HepG2 (cell line): ENCODE results near the gene ZFPL1. TPM values are rescaled to one million over a fixed set of nuclear protein-coding genes. Genes with fewer than 3 reads are reported as not detected.

Source experiments
- AKNA ChIP-seq: sonication (generic); formaldehyde crosslinking; IDR thresholded peaks from 2 replicates; pipeline ENCODE4 v1.4.0; 2020; ENCODE audit warnings: missing genetic modification reagents, borderline replicate concordance
- ARID4A ChIP-seq: sonication (generic); formaldehyde crosslinking; IDR thresholded peaks from 2 replicates; pipeline ENCODE4 v1.5.0; 2020; ENCODE audit warnings: mild to moderate bottlenecking, missing genetic modification reagents, borderline replicate concordance
- EHMT2 ChIP-seq: fragments of 200-600 bp; sonication (generic); IDR thresholded peaks from 2 replicates; pipeline ENCODE4 v1.7.0; 2017; ENCODE audit warnings: antibody characterized with exemption, low read depth, low read length, borderline replicate concordance
- FIP1L1 ChIP-seq: fragments of 200-400 bp; formaldehyde crosslinking; IDR thresholded peaks from 2 replicates; pipeline ENCODE4 v1.6.1; 2018; ENCODE audit warnings: low read depth, mild to moderate bottlenecking, low read length, moderate library complexity, borderline replicate concordance; ENCODE audit not compliant: insufficient read depth
- FOXA1 ChIP-seq, 2 experiments: fragments of 450-650 bp in 1 of 2; sonication (generic) in 1 of 2; formaldehyde crosslinking in 1 of 2; IDR thresholded peaks; 2 replicates each; pipeline versions ENCODE4 v1.4.0 to v1.6.1; 2016 to 2020; ENCODE audit warnings: missing genetic modification reagents in 1 of 2
- FOXA3 ChIP-seq: IDR thresholded peaks from 2 replicates; pipeline ENCODE4 v1.6.1; 2016; ENCODE audit warnings: missing genetic modification reagents, missing compliant biosample characterization
- FOXO4 ChIP-seq: sonication (generic); formaldehyde crosslinking; conservative IDR thresholded peaks from 2 replicates; pipeline ENCODE4 v1.8.1; 2023; ENCODE audit warnings: missing genetic modification reagents
- HNRNPUL1 ChIP-seq: fragments of 200-400 bp; formaldehyde crosslinking; IDR thresholded peaks from 2 replicates; pipeline ENCODE4 v1.6.1; 2017; ENCODE audit warnings: low read depth, mild to moderate bottlenecking, low read length, moderate library complexity
- MATR3 ChIP-seq: sonication (generic); formaldehyde crosslinking; IDR thresholded peaks from 2 replicates; pipeline ENCODE4 v1.4.0; 2020; ENCODE audit warnings: missing genetic modification reagents
- ZFY ChIP-seq: sonication (generic); formaldehyde crosslinking; IDR thresholded peaks from 2 replicates; pipeline ENCODE4 v1.4.0; 2020; ENCODE audit warnings: missing genetic modification reagents
- ZNF138 ChIP-seq: sonication (generic); formaldehyde crosslinking; IDR thresholded peaks from 2 replicates; pipeline ENCODE4 v1.5.0; 2020; ENCODE audit warnings: mild to moderate bottlenecking, low read depth, missing genetic modification reagents
- ZNF296 ChIP-seq: sonication (generic); formaldehyde crosslinking; conservative IDR thresholded peaks from 2 replicates; pipeline ENCODE4 v1.5.0; 2020; ENCODE audit warnings: mild to moderate bottlenecking, missing genetic modification reagents
- ZNF326 ChIP-seq: sonication (generic); formaldehyde crosslinking; IDR thresholded peaks from 2 replicates; pipeline ENCODE4 v1.4.0; 2020; ENCODE audit warnings: missing genetic modification reagents, borderline replicate concordance
- ZNF550 ChIP-seq: sonication (generic); formaldehyde crosslinking; IDR thresholded peaks from 2 replicates; pipeline ENCODE4 v1.4.0; 2020; ENCODE audit warnings: mild to moderate bottlenecking, missing genetic modification reagents, borderline replicate concordance
- polyA plus RNA-seq, 8 experiments: library from polyadenylated mRNA; depleted of rRNA in 3 of 8; stranded (reverse) in 7 of 8; unstranded in 1 of 8; fragments of >200 nt; fragmentation: Illumina TruSeq in 4 of 8; extraction: Trizol in 4 of 8; gene quantifications; 2 replicates each; pipeline versions ENCODE4 v1.2.1 to v1.2.3, GENCODE V29; 2011 to 2016; ENCODE audit warnings: low read depth in 4 of 8, missing spikeins in 1 of 8, mixed read lengths in 1 of 8; ENCODE audit not compliant: insufficient read depth in 1 of 8
- total RNA-seq, 5 experiments: library from RNA; depleted of rRNA; stranded (reverse); fragments of >200 nt; fragmentation: Illumina TruSeq; extraction: Trizol; gene quantifications; 2 replicates each; pipeline ENCODE4 v1.2.3, GENCODE V29; 2016; ENCODE audit warnings: low read depth in 1 of 5
- TF ChIP-seq, protein P1 (sequence below): sonication (generic); formaldehyde crosslinking; IDR thresholded peaks from 2 replicates; pipeline ENCODE4 v1.4.0; 2020; ENCODE audit warnings: mild to moderate bottlenecking, missing genetic modification reagents

Gene ZFPL1
- total and polyA plus RNA-seq, 2 of the 13 experiments (the other 11 are each of a cell fraction or from before 2014, with no cell fraction given): 32.2 to 56.0 TPM

GRCh38 chr11:65059959-65060824 is 23.8 kb upstream of the ZFPL1 start (continued):
- no peak for TF ChIP-seq HNRNPUL1
- TF ChIP-seq EHMT2: no peak
- TF ChIP-seq ZNF138 (CRISPR knock-in tag): no peak
- no peak for TF ChIP-seq AKNA
- TF ChIP-seq ZNF326 (CRISPR knock-in tag): no peak
- no peak for TF ChIP-seq ZFY (CRISPR knock-in tag)
- no peak for TF ChIP-seq ZNF296
- 0 out of 2 replicates have a peak, but pooled peaks have one; percentile 51 for TF ChIP-seq FOXO4 (CRISPR knock-in tag)
- TF ChIP-seq ZNF550 (CRISPR knock-in tag): 0 out of 2 replicates have a peak, but pooled peaks have one; percentile 38
- no peak for TF ChIP-seq MATR3
- no peak for TF ChIP-seq ARID4A
- TF ChIP-seq, protein P1, sequence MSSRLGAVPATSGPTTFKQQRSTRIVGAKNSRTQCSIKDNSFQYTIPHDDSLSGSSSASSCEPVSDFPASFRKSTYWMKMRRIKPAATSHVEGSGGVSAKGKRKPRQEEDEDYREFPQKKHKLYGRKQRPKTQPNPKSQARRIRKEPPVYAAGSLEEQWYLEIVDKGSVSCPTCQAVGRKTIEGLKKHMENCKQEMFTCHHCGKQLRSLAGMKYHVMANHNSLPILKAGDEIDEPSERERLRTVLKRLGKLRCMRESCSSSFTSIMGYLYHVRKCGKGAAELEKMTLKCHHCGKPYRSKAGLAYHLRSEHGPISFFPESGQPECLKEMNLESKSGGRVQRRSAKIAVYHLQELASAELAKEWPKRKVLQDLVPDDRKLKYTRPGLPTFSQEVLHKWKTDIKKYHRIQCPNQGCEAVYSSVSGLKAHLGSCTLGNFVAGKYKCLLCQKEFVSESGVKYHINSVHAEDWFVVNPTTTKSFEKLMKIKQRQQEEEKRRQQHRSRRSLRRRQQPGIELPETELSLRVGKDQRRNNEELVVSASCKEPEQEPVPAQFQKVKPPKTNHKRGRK (CRISPR knock-in tag): no peak
- no peak for TF ChIP-seq FOXA1 (IDR thresholded peaks at IDR 0.05)
- TF ChIP-seq FOXA1 (CRISPR knock-in tag; IDR thresholded peaks at IDR 0.05): no peak
- peak; percentile 17; the same call in 1 of the 2 replicates for TF ChIP-seq FOXA3 (CRISPR knock-in tag)
- TF ChIP-seq FIP1L1: no peak
